Endothelial cell of umbilical vein (primary cell): ENCODE results near the gene SKIC8. TPM values are rescaled to one million over a fixed set of nuclear protein-coding genes. Genes with fewer than 3 reads are reported as not detected.

Experiments used
- BruUV-seq: library from RNA; stranded (reverse); fragments of 400-500 nt; replicated peaks from 2 replicates; lab custom pipeline; 2021; lab: Mats Ljungman, UMichigan
- CTCF ChIA-PET: fragments of 300-600, 350-600 bp; sonication (Branson Sonifier 250); formaldehyde crosslinking; loops from one replicate; lab custom pipeline; 2021; ENCODE audit warnings: antibody characterized with exemption, inconsistent platforms; lab: Charles Lee
- POLR2A ChIA-PET: fragments of 300-600, 350-600 bp; sonication (Branson Sonifier 250); formaldehyde crosslinking; loops from one replicate; lab custom pipeline; 2021; ENCODE audit warnings: antibody characterized with exemption, inconsistent platforms; lab: Charles Lee
- DNase-seq: peaks from one replicate; pipeline ENCODE4 v3.0.0-alpha.2; 2011; ENCODE audit warnings: low read depth, low spot score
- FAIRE-seq: peaks from 2 replicates; lab custom pipeline; 2011; peaks lifted over from hg19 to GRCh38; lab: Jason Lieb, UNC
- H2AFZ ChIP-seq: 2 replicates; pipeline ENCODE4 v1.6.0; 2012; ENCODE audit warnings: low read depth, low read length, control low read depth, inconsistent platforms
- H3K27ac ChIP-seq: 2 replicates; pipeline ENCODE4 v1.5.1; 2011; ENCODE audit warnings: low read depth, mild to moderate bottlenecking, control low read depth, low read length, moderate library complexity; ENCODE audit not compliant: insufficient read depth
- H3K27me3 ChIP-seq, 2 experiments: 2 replicates each; pipeline versions ENCODE4 v1.6.0 to v1.6.1; 2011; ENCODE audit warnings: low read length in 2 of 2, mixed read lengths in 1 of 2; ENCODE audit not compliant: control insufficient read depth in 2 of 2, insufficient read depth in 2 of 2
- H3K36me3 ChIP-seq, 2 experiments: 2 replicates in 1 of 2; 3 replicates in 1 of 2; pipeline ENCODE4 v1.5.1; 2011; ENCODE audit warnings: low read length in 2 of 2, mild to moderate bottlenecking in 1 of 2, moderate library complexity in 1 of 2; ENCODE audit not compliant: control insufficient read depth in 2 of 2, insufficient read depth in 2 of 2; ENCODE audit errors: extremely low read depth in 1 of 2
- H3K4me1 ChIP-seq: 3 replicates; pipeline ENCODE4 v1.5.1; 2011; ENCODE audit warnings: mild to moderate bottlenecking, low read length; ENCODE audit not compliant: control insufficient read depth, insufficient read depth; ENCODE audit errors: extremely low read depth
- H3K4me2 ChIP-seq: 2 replicates; pipeline ENCODE4 v1.6.1; 2011; ENCODE audit warnings: low read length, control low read depth, mixed read lengths; ENCODE audit not compliant: insufficient read depth
- H3K4me3 ChIP-seq, 3 experiments: fragments of 200-600 bp in 1 of 3; sonication (generic), shearing (Covaris generic) in 1 of 3; replicated peaks in 1 of 3; 2 replicates each; pipeline ENCODE4 v1.5.1; 2011 to 2016; ENCODE audit warnings: control low read depth in 3 of 3, low read length in 3 of 3, mild to moderate bottlenecking in 2 of 3, inconsistent platforms in 1 of 3, low read depth in 1 of 3, moderate library complexity in 1 of 3; ENCODE audit not compliant: insufficient read depth in 1 of 3
- H3K79me2 ChIP-seq: 2 replicates; pipeline ENCODE4 v1.6.0; 2012; ENCODE audit warnings: low read length, inconsistent platforms; ENCODE audit not compliant: control insufficient read depth, insufficient read depth
- H3K9ac ChIP-seq: replicated peaks from 2 replicates; pipeline ENCODE3; 2011; ENCODE audit warnings: low read length, control low read depth; ENCODE audit not compliant: insufficient read depth; ENCODE audit errors: extremely low read depth
- H3K9me1 ChIP-seq: replicated peaks from 3 replicates; pipeline ENCODE4 v1.6.0; 2011; ENCODE audit warnings: mild to moderate bottlenecking, low read length; ENCODE audit not compliant: control insufficient read depth, insufficient read depth; ENCODE audit errors: extremely low read depth
- H3K9me3 ChIP-seq: replicated peaks from 2 replicates; pipeline ENCODE4 v1.5.1; 2012; ENCODE audit warnings: low read length, inconsistent platforms; ENCODE audit not compliant: control insufficient read depth, insufficient read depth
- H4K20me1 ChIP-seq: replicated peaks from 2 replicates; pipeline ENCODE3; 2011; ENCODE audit warnings: mild to moderate bottlenecking, low read length; ENCODE audit not compliant: control insufficient read depth, insufficient read depth; ENCODE audit errors: extremely low read depth
- EZH2 ChIP-seq: IDR thresholded peaks from 2 replicates; pipeline ENCODE4 v1.6.1; 2012; ENCODE audit warnings: borderline replicate concordance, low read depth, mild to moderate bottlenecking, moderate library complexity, low read length, inconsistent platforms; ENCODE audit not compliant: severe bottlenecking
- FOS ChIP-seq: IDR thresholded peaks from 2 replicates; pipeline ENCODE4 v1.6.1; 2011; ENCODE audit warnings: mild to moderate bottlenecking, low read length, moderate library complexity, borderline replicate concordance; ENCODE audit not compliant: insufficient read depth
- GATA2 ChIP-seq: IDR thresholded peaks from 2 replicates; pipeline ENCODE4 v1.7.0; 2011; ENCODE audit warnings: low read depth, mild to moderate bottlenecking, moderate library complexity, mixed read lengths, low read length; ENCODE audit not compliant: insufficient read length, insufficient read depth
- JUN ChIP-seq: IDR thresholded peaks from 2 replicates; pipeline ENCODE4 v1.6.1; 2011; ENCODE audit warnings: borderline replicate concordance, low read depth; ENCODE audit not compliant: insufficient read length, insufficient read depth
- MYC ChIP-seq: IDR thresholded peaks from one replicate; pipeline ENCODE4 v1.6.1; 2011; ENCODE audit warnings: mild to moderate bottlenecking, low read depth, low read length
- POLR2A ChIP-seq: IDR thresholded peaks from 2 replicates; pipeline ENCODE4 v1.6.1; 2012; ENCODE audit warnings: low read depth, mild to moderate bottlenecking, control low read depth, low read length
- POLR2AphosphoS5 ChIP-seq: IDR thresholded peaks from 2 replicates; pipeline ENCODE4 v1.6.1; 2012; ENCODE audit warnings: low read depth, mild to moderate bottlenecking, control low read depth, low read length, moderate library complexity; ENCODE audit not compliant: insufficient read depth
- dilution Hi-C: fragments of 300-500 bp; cut with MboI; formaldehyde crosslinking; loops from one replicate; pipeline ENCODE4 v1.15.0; 2019; ENCODE audit warnings: low sequenced_read_pairs; ENCODE audit not compliant: extremely low pct_ligation_motif_present
- intact Hi-C: fragments of 100-400 bp; cut with micrococcal nuclease; formaldehyde crosslinking; loops from one replicate; pipeline ENCODE4 v1.10.0; 2022
- polyA plus RNA-seq, 4 experiments: library from polyadenylated mRNA; depleted of rRNA in 3 of 4; stranded (reverse) in 3 of 4; unstranded in 1 of 4; fragments of >200 nt; gene quantifications; 2 replicates each; pipeline versions ENCODE4 v1.2.1 to v1.2.3, GENCODE V29; 2011 to 2012; ENCODE audit warnings: missing spikeins in 1 of 4
- total RNA-seq: library from RNA; stranded (reverse); gene quantifications from 2 replicates; pipeline ENCODE4 v1.2.3, GENCODE V29; 2021
- TF ChIP-seq, protein P1 (sequence below): IDR thresholded peaks from 2 replicates; pipeline ENCODE4 v1.6.1; 2011; ENCODE audit not compliant: insufficient read depth, insufficient read length
- TF ChIP-seq, protein P2 (sequence below), 2 donors: IDR thresholded peaks; 1 replicate in 1 of 2; 2 replicates in 1 of 2; pipeline ENCODE4 v1.5.1; 2011; ENCODE audit warnings: low read length in 2 of 2, mild to moderate bottlenecking in 2 of 2, moderate library complexity in 2 of 2, control low read depth in 1 of 2, inconsistent platforms in 1 of 2, low read depth in 1 of 2; ENCODE audit not compliant: insufficient read depth in 1 of 2; ENCODE audit errors: extremely low read depth in 1 of 2

The SKIC8 gene
- total and polyA plus RNA-seq, 2 donors (not counting 3 experiments of a cell fraction or from before 2014, with no cell fraction given) = 49.7 to 95.0 TPM

DNA sequence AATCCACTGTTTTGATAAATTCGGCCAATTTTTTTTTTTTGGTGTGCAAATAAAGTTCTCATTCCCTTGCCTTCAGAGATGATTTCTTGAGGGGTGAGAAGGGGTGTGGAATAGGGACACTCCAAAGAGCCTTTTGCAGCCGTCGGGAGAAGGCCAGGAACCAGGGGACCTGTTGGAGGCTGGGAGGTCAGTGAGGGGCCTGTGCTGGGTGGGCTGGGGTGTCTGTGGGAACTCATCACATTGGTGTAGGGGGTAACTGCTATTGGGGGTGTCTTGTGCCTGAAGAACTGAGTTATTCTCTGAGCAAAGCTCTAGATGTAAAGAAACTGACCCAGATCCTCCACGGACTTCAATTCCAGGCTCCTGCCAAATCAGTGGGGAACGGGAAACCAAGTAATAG, 13.5 kb upstream of the SKIC8 start:
- no peak for FAIRE-seq
- H3K79me2 ChIP-seq = no peaks in the 10 kb centered on the region
- POLR2A ChIA-PET = interaction anchor here (0.7 kb wide), 1 partner anchor 13 kb away, joined by 3 read pairs; the partner anchor contains the start of gene SKIC8
- H3K4me2 ChIP-seq = no peak overlapping the region
- no peaks in the 10 kb centered on the region for H3K4me1 ChIP-seq
- H3K27me3 ChIP-seq = no peaks in the 10 kb centered on the region
- no peak overlapping the region for H3K4me3 ChIP-seq
- no peaks in the 10 kb centered on the region for H3K9me1 ChIP-seq
- no peaks in the 10 kb centered on the region for H3K9me3 ChIP-seq
- dilution Hi-C loops (no loop called here), intact Hi-C loops (loop anchor here (10.0 kb wide), 1 partner anchor 442 kb away; no protein-coding TSS in a partner anchor)
- H2AFZ ChIP-seq = no peak overlapping the region
- DNase-seq = no peak
- H3K9ac ChIP-seq = no peak overlapping the region
- CTCF ChIA-PET = interaction anchor here (1.1 to 14.6 kb wide), 2 partner anchors 10 to 107 kb away, joined by 4 to 367 read pairs; no protein-coding TSS in a partner anchor
- H3K36me3 ChIP-seq = no peaks in the 10 kb centered on the region
- H4K20me1 ChIP-seq = no peaks in the 10 kb centered on the region
- TF ChIP-seq FOS (no peak), GATA2 (no peak), EZH2 (no peak), POLR2AphosphoS5 (no peak), MYC (no peak), POLR2A (no peak), JUN (no peak)
- TF ChIP-seq, protein P1, sequence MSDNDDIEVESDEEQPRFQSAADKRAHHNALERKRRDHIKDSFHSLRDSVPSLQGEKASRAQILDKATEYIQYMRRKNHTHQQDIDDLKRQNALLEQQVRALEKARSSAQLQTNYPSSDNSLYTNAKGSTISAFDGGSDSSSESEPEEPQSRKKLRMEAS = no peak
- TF ChIP-seq, protein P2, sequence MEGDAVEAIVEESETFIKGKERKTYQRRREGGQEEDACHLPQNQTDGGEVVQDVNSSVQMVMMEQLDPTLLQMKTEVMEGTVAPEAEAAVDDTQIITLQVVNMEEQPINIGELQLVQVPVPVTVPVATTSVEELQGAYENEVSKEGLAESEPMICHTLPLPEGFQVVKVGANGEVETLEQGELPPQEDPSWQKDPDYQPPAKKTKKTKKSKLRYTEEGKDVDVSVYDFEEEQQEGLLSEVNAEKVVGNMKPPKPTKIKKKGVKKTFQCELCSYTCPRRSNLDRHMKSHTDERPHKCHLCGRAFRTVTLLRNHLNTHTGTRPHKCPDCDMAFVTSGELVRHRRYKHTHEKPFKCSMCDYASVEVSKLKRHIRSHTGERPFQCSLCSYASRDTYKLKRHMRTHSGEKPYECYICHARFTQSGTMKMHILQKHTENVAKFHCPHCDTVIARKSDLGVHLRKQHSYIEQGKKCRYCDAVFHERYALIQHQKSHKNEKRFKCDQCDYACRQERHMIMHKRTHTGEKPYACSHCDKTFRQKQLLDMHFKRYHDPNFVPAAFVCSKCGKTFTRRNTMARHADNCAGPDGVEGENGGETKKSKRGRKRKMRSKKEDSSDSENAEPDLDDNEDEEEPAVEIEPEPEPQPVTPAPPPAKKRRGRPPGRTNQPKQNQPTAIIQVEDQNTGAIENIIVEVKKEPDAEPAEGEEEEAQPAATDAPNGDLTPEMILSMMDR (IDR thresholded peaks at IDR 0.05; ENCODE audit: extremely low read depth in 1 of 2, insufficient read depth in 1 of 2, low read depth in 1 of 2, low read length in 2 of 2) = no peak
- no peak overlapping the region for H3K27ac ChIP-seq
- BruUV-seq = no TSS peak
